Adrenal gland (tissue), 12 donors: ENCODE measurements around the gene TMEM244. TPM values are rescaled to one million over a fixed set of nuclear protein-coding genes. Genes with fewer than 3 reads are reported as not detected.

Experiments
- DNase-seq, 7 donors: peaks; one replicate each; pipeline ENCODE4 v3.0.0-alpha.2; 2019 to 2020
- H3K27ac ChIP-seq, 5 donors: fragments of 200-600 bp; sonication (generic) in 4 of 5; 1 replicate in 3 of 5; 2 replicates in 2 of 5; pipeline versions ENCODE4 v1.5.1 to v1.8.0; 2016 to 2020; ENCODE audit warnings: mild to moderate bottlenecking in 1 of 5
- H3K27me3 ChIP-seq: fragments of 200-600 bp; 2 replicates; pipeline ENCODE4 v1.8.0; 2021
- H3K36me3 ChIP-seq, 2 donors: fragments of 200-600 bp; replicated peaks in 1 of 2; 1 replicate in 1 of 2; 2 replicates in 1 of 2; pipeline versions ENCODE4 v1.5.1 to v1.8.0; 2018 to 2022
- H3K4me1 ChIP-seq, 2 donors: fragments of 200-600 bp; replicated peaks in 1 of 2; 1 replicate in 1 of 2; 2 replicates in 1 of 2; pipeline versions ENCODE4 v1.5.1 to v1.8.0; 2018 to 2021
- H3K4me3 ChIP-seq, 4 donors: fragments of 200-600 bp; sonication (generic) in 3 of 4; one replicate each; pipeline ENCODE4 v1.5.1; 2016 to 2018
- H3K9me3 ChIP-seq, 3 donors: fragments of 200-600 bp; sonication (generic) in 1 of 3; replicated peaks in 1 of 3; 1 replicate in 2 of 3; 2 replicates in 1 of 3; pipeline versions ENCODE4 v1.5.1 to v1.8.0; 2016 to 2021
- POLR2A ChIP-seq, 2 donors: fragments of 450-650 bp; IDR thresholded peaks; one replicate each; pipeline ENCODE4 v1.6.1; 2017; ENCODE audit warnings: antibody characterized with exemption in 2 of 2, mild to moderate bottlenecking in 2 of 2, moderate library complexity in 1 of 2
- WGBS, 4 donors: extraction: QIAGEN DNeasy Blood & Tissue Kit in 2 of 4; methylation state at CpG; one replicate each; pipeline versions ENCODE4 v1.1.5 to v1.1.7; 2013 to 2017; 5-methylcytosine and 5-hydroxymethylcytosine counted together
- intact Hi-C, 2 donors: fragments of 100-400 bp; cut with DNase I; formaldehyde crosslinking; loops; one replicate each; pipeline versions ENCODE4 v1.14.1 to v1.15.0; 2022 to 2023
- polyA plus RNA-seq, 3 donors: library from polyadenylated mRNA; stranded (reverse); fragments of 200-250 nt in 2 of 3; fragments of 350-450 nt in 1 of 3; fragmentation: Illumina TruSeq in 1 of 3; extraction: RNeasy Lipid Tissue Mini Kit (QIAGEN cat#74804) in 1 of 3; gene quantifications; one replicate each; pipeline ENCODE4 v1.2.3, GENCODE V29; 2013 to 2014
- total RNA-seq, 9 donors: library from RNA; depleted of rRNA in 4 of 9; stranded (reverse); fragments of >200 nt in 4 of 9; fragments of 120-200 nt in 1 of 9; fragmentation: NEBNext Ultra II Directional in 1 of 9; extraction: Animal tissue kit (Norgen Biotek cat#: 25700) in 1 of 9; gene quantifications; one replicate each; pipeline versions ENCODE4 v1.1.0 to v1.2.4, GENCODE V29; 2013 to 2023
- TF ChIP-seq, protein P1 (sequence below), 6 experiments: fragments of 450-650 bp in 4 of 6; fragments of 200-600 bp in 2 of 6; sonication (generic) in 1 of 6; IDR thresholded peaks; 1 replicate in 5 of 6; 2 replicates in 1 of 6; pipeline versions ENCODE4 v1.5.1 to v1.8.0; 2016 to 2021; ENCODE audit warnings: antibody characterized with exemption in 6 of 6, mild to moderate bottlenecking in 2 of 6, moderate library complexity in 1 of 6
- donor health status: healthy with polysubstance abuse.
- donor health status: Bipolar disorder and iron deficiency.
- donor health status: DM: yes; HTN: yes; CAD: no.
- donor health status: DM: no; HTN: no; CAD: no.
- donor health status: DM: no; HTN: no; CAD: no.
- donor health status: DM: yes; HTN: yes; CAD: no.

TMEM244 gene
- total and polyA plus RNA-seq, 12 donors, result not detected

GRCh38 chr6:129849456-129849855 is 11.7 kb downstream of the TMEM244 start:
- Histone ChIP-seq H3K4me1 (peaks cover 0 to 4% of the 10 kb centered on the region in 2 donors), H3K9me3 (peaks cover 0 to 5% (median 0%) of the 10 kb centered on the region in 3 donors), H3K27me3 (peaks cover 6% of the 10 kb centered on the region), H3K36me3 (no peaks in the 10 kb centered on the region), H3K27ac (no peak overlapping the region), H3K4me3 (no peak overlapping the region)
- intact Hi-C loops, result no loop called here
- 85 to 88% (median 87%) methylated on average over 3 of the region's 3 CpGs for WGBS, 4 donors
- no peak for TF ChIP-seq POLR2A (IDR thresholded peaks at IDR 0.05)
- TF ChIP-seq, protein P1, sequence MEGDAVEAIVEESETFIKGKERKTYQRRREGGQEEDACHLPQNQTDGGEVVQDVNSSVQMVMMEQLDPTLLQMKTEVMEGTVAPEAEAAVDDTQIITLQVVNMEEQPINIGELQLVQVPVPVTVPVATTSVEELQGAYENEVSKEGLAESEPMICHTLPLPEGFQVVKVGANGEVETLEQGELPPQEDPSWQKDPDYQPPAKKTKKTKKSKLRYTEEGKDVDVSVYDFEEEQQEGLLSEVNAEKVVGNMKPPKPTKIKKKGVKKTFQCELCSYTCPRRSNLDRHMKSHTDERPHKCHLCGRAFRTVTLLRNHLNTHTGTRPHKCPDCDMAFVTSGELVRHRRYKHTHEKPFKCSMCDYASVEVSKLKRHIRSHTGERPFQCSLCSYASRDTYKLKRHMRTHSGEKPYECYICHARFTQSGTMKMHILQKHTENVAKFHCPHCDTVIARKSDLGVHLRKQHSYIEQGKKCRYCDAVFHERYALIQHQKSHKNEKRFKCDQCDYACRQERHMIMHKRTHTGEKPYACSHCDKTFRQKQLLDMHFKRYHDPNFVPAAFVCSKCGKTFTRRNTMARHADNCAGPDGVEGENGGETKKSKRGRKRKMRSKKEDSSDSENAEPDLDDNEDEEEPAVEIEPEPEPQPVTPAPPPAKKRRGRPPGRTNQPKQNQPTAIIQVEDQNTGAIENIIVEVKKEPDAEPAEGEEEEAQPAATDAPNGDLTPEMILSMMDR (IDR thresholded peaks at IDR 0.05), result no peak
- DNase-seq, result peak in 3 of 7 donors; percentile 5 to 28 (median 10)

DNA sequence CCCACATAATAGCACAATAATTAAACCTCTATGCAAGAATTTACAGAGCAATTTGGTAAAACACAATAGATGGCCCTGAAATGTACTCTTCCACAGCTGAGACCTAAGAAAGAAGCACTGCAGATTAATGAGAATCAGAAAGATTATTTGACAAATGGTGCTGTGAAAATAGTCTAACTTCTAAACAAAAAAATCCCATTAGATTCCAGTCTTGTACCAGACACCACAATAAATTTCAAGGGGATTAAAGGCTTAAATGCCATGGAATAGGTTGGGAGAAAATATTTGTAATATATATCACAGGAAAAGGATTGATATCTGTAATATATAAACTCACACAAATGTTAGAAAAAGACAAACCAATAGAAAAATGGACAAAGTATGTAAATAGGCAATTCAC is 14.4 kb downstream of the TMEM244 start:
- Histone ChIP-seq H3K27ac (no peak overlapping the region), H3K4me3 (no peak overlapping the region), H3K9me3 (peaks cover 0 to 5% (median 0%) of the 10 kb centered on the region in 3 donors), H3K4me1 (peaks cover 0 to under 1% of the 10 kb centered on the region in 2 donors), H3K36me3 (no peaks in the 10 kb centered on the region), H3K27me3 (peaks cover 6% of the 10 kb centered on the region)
- no peak for DNase-seq
- no peak for TF ChIP-seq POLR2A (IDR thresholded peaks at IDR 0.05)
- intact Hi-C loops, result no loop called here

GRCh38 chr6:129845696-129846095 is 15.4 kb downstream of the TMEM244 start:
- Histone ChIP-seq H3K4me3 (no peak overlapping the region), H3K27me3 (peaks cover 6% of the 10 kb centered on the region), H3K36me3 (no peaks in the 10 kb centered on the region), H3K27ac (no peak overlapping the region), H3K4me1 (no peaks in the 10 kb centered on the region), H3K9me3 (peaks cover 0 to 5% (median 0%) of the 10 kb centered on the region in 3 donors)
- no peak for TF ChIP-seq POLR2A (IDR thresholded peaks at IDR 0.05)
- TF ChIP-seq, protein P1 (IDR thresholded peaks at IDR 0.05), result no peak
- intact Hi-C loops, result no loop called here
- 90 to 96% (median 94%) methylated on average over 2 of the region's 2 CpGs for WGBS, 4 donors
- no peak for DNase-seq

DNA sequence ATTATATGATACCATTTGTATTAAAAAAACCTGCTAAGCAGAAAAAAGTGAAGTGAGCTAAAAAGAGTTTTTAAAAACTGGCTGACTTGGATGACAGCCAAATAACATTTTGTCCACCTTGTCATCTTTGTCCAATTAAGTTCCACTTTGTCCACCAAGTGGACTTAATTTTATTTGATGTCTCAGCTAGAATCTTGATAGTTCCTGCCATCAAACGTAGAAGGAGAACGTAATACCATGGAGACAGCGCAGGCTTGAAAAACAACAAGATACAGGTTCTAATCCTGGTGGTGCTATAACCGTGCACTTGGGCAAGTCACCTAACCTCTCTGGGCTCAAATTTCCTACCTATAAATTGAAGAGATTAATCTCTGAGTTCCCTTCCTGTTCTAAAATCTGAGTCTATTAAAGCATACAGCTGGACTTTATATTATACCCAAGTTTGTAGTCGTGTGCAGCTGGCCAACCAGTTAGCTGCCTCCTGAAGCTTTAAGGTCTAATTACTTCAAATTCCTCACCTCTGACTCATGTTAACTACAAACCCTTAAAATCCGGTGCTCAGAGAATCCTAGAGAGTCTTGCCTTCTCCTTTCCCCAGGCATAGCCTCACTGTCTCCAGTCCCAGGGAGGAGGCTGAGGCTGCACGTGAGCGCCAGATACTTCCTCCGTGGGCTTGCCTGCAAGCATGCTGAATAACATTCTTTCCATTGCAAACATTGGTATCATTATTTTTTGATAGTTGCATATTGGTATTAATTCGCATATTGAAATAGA is 16.8 kb downstream of the TMEM244 start:
- peaks cover 0 to 5% (median 0%) of the 10 kb centered on the region in 3 donors for H3K9me3 ChIP-seq
- no peak for DNase-seq
- WGBS, 4 donors, result 71 to 85% (median 85%) methylated on average over 10 of the region's 10 CpGs
- H3K36me3 ChIP-seq, result no peaks in the 10 kb centered on the region
- intact Hi-C loops, result no loop called here
- no peaks in the 10 kb centered on the region for H3K4me1 ChIP-seq
- TF ChIP-seq, protein P1 (IDR thresholded peaks at IDR 0.05), result no peak
- TF ChIP-seq POLR2A (IDR thresholded peaks at IDR 0.05), result no peak
- no peak overlapping the region for H3K27ac ChIP-seq
- no peak overlapping the region for H3K4me3 ChIP-seq
- peaks cover 6% of the 10 kb centered on the region for H3K27me3 ChIP-seq

- Histone ChIP-seq H3K36me3 (no peaks in the 10 kb centered on the region), H3K4me1 (no peaks in the 10 kb centered on the region), H3K9me3 (peaks cover 0 to 5% (median 0%) of the 10 kb centered on the region in 3 donors), H3K27ac (no peak overlapping the region), H3K4me3 (no peak overlapping the region), H3K27me3 (peaks cover 6% of the 10 kb centered on the region)
- TF ChIP-seq, protein P1 (IDR thresholded peaks at IDR 0.05), result no peak
- TF ChIP-seq POLR2A (IDR thresholded peaks at IDR 0.05), result no peak
- WGBS, 4 donors, result 73 to 83% (median 80%) methylated on average over 5 of the region's 5 CpGs
- DNase-seq, result no peak
- intact Hi-C loops, result no loop called here
Measured at GRCh38 chr6:129843573-129843972, 17.5 kb downstream of the TMEM244 start.
